ENCODE measurements around the gene ZGRF1.

- no peak for TF ChIP-seq CTCF (IDR thresholded peaks at IDR 0.05)
- TF ChIP-seq POLR2A (IDR thresholded peaks at IDR 0.05) = no peak
Measured at GRCh38 chr4:112651641-112652040, 14.9 kb upstream of the ZGRF1 start.
